Thyroid gland (tissue), 4 donors: ENCODE results near the gene FALEC.

Experiments used
- CTCF ChIP-seq, 6 experiments: fragments of 200-600 bp in 3 of 6; fragments of 450-650 bp in 3 of 6; sonication (generic) in 3 of 6; IDR thresholded peaks; one replicate each; pipeline ENCODE4 v1.5.1; 2016 to 2019; ENCODE audit warnings: antibody characterized with exemption in 6 of 6, mild to moderate bottlenecking in 2 of 6, inconsistent platforms in 1 of 6, moderate library complexity in 1 of 6
- POLR2A ChIP-seq, 2 donors: fragments of 450-650 bp; IDR thresholded peaks; one replicate each; pipeline ENCODE4 v1.6.1; 2017; ENCODE audit warnings: antibody characterized with exemption in 2 of 2, mild to moderate bottlenecking in 2 of 2, moderate library complexity in 1 of 2

- no peak for TF ChIP-seq CTCF (IDR thresholded peaks at IDR 0.05)
- TF ChIP-seq POLR2A (IDR thresholded peaks at IDR 0.05): no peak
Measured at GRCh38 chr1:150505431-150505830, 10.1 kb upstream of the FALEC start.
